ENCODE measurements around the gene ARGLU1.

DNA sequence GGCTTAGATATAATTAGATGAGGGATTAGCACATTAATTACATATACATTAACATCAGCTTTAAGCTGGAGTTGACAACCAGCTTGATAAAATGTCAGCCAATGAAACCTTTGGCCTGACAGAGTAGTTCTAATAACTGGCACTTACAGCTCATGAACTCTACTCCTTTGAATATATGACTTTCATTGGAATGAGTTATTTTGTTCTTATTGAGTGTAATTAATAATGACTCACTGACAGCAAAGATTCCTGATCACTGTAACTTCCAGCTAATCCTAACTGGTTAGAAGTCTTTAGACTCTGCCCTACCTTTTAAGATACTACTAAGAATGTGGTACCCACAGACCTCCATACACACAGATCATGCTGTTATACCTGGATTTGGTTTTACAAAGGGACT, 73.4 kb downstream of the ARGLU1 start:
- no peak for TF ChIP-seq CTCF (IDR thresholded peaks at IDR 0.05)
- no peak for TF ChIP-seq POLR2A (IDR thresholded peaks at IDR 0.05)
